HepG2 (cell line): ENCODE results near the gene BPIFB6. TPM values are rescaled to one million over a fixed set of nuclear protein-coding genes. Genes with fewer than 3 reads are reported as not detected.

ENCODE experiments used
- ARID4A ChIP-seq: sonication (generic); formaldehyde crosslinking; IDR thresholded peaks from 2 replicates; pipeline ENCODE4 v1.5.0; 2020; ENCODE audit warnings: mild to moderate bottlenecking, missing genetic modification reagents, borderline replicate concordance
- E2F5 ChIP-seq: sonication (generic); formaldehyde crosslinking; conservative IDR thresholded peaks from 2 replicates; pipeline ENCODE4 v1.4.0; 2020; ENCODE audit warnings: missing genetic modification reagents
- FOSL2 ChIP-seq: sonication (generic); formaldehyde crosslinking; IDR thresholded peaks from 2 replicates; pipeline ENCODE4 v1.4.0; 2020; ENCODE audit warnings: missing genetic modification reagents
- GTF2F1 ChIP-seq: fragments of 150-350 bp; IDR thresholded peaks from 2 replicates; pipeline ENCODE4 v1.6.1; 2014; ENCODE audit warnings: low read length
- HNF4G ChIP-seq, 2 experiments: sonication (generic) in 1 of 2; formaldehyde crosslinking in 1 of 2; IDR thresholded peaks; 2 replicates each; pipeline versions ENCODE4 v1.4.0 to v1.6.1; 2011 to 2020; ENCODE audit warnings: borderline replicate concordance in 2 of 2, low read depth in 2 of 2, mild to moderate bottlenecking in 2 of 2, low read length in 1 of 2, missing genetic modification reagents in 1 of 2, moderate library complexity in 1 of 2
- HNRNPK ChIP-seq: fragments of 200-400 bp; formaldehyde crosslinking; IDR thresholded peaks from 2 replicates; pipeline ENCODE4 v1.6.1; 2018; ENCODE audit warnings: low read length, low read depth, moderate library complexity, mild to moderate bottlenecking; ENCODE audit not compliant: poor library complexity, severe bottlenecking
- JUNB ChIP-seq: sonication (generic); formaldehyde crosslinking; IDR thresholded peaks from 2 replicates; pipeline ENCODE4 v1.8.0; 2022; ENCODE audit warnings: missing genetic modification reagents, mild to moderate bottlenecking, borderline replicate concordance
- JUND ChIP-seq: sonication (generic); formaldehyde crosslinking; IDR thresholded peaks from 2 replicates; pipeline ENCODE4 v1.8.0; 2022; ENCODE audit warnings: mild to moderate bottlenecking, missing genetic modification reagents
- MXD4 ChIP-seq: IDR thresholded peaks from 2 replicates; pipeline ENCODE4 v1.6.1; 2016; ENCODE audit warnings: mild to moderate bottlenecking, missing biosample characterization, missing genetic modification reagents
- NPAS2 ChIP-seq: sonication (generic); formaldehyde crosslinking; IDR thresholded peaks from 2 replicates; pipeline ENCODE4 v1.8.0; 2022; ENCODE audit warnings: mild to moderate bottlenecking, missing genetic modification reagents, borderline replicate concordance
- POLR2A ChIP-seq, 2 experiments: IDR thresholded peaks; 2 replicates each; pipeline ENCODE4 v1.6.1; 2011; ENCODE audit warnings: low read depth in 2 of 2, low read length in 2 of 2, mild to moderate bottlenecking in 1 of 2, moderate library complexity in 1 of 2; ENCODE audit not compliant: insufficient read depth in 1 of 2
- PREB ChIP-seq: sonication (generic); formaldehyde crosslinking; IDR thresholded peaks from 2 replicates; pipeline ENCODE4 v1.4.0; 2020; ENCODE audit warnings: missing genetic modification reagents
- RFX3 ChIP-seq: IDR thresholded peaks from 2 replicates; pipeline ENCODE4 v1.6.1; 2016; ENCODE audit warnings: missing biosample characterization, missing genetic modification reagents
- SATB2 ChIP-seq: sonication (generic); formaldehyde crosslinking; IDR thresholded peaks from 2 replicates; pipeline ENCODE4 v1.5.0; 2020; ENCODE audit warnings: missing genetic modification reagents
- SRSF1 ChIP-seq: fragments of 200-400 bp; formaldehyde crosslinking; optimal IDR thresholded peaks from 2 replicates; pipeline ENCODE3; 2017; ENCODE audit warnings: mild to moderate bottlenecking, low read depth, low read length, moderate library complexity
- TFE3 ChIP-seq: IDR thresholded peaks from 2 replicates; pipeline ENCODE4 v1.6.1; 2016
- ZNF567 ChIP-seq: sonication (generic); formaldehyde crosslinking; IDR thresholded peaks from 2 replicates; pipeline ENCODE4 v1.8.1; 2023; ENCODE audit warnings: mild to moderate bottlenecking, missing genetic modification reagents, borderline replicate concordance
- ZNF746 ChIP-seq: sonication (generic); formaldehyde crosslinking; IDR thresholded peaks from 2 replicates; pipeline ENCODE4 v1.8.0; 2022; ENCODE audit warnings: mild to moderate bottlenecking, missing genetic modification reagents
- ZNF772 ChIP-seq: sonication (generic); formaldehyde crosslinking; IDR thresholded peaks from 2 replicates; pipeline ENCODE4 v1.5.0; 2020; ENCODE audit warnings: mild to moderate bottlenecking, missing genetic modification reagents
- ZNF83 ChIP-seq: sonication (generic); formaldehyde crosslinking; IDR thresholded peaks from 2 replicates; pipeline ENCODE4 v1.4.0; 2020; ENCODE audit warnings: missing genetic modification reagents, mild to moderate bottlenecking, borderline replicate concordance
- polyA plus RNA-seq, 8 experiments: library from polyadenylated mRNA; depleted of rRNA in 3 of 8; stranded (reverse) in 7 of 8; unstranded in 1 of 8; fragments of >200 nt; fragmentation: Illumina TruSeq in 4 of 8; extraction: Trizol in 4 of 8; gene quantifications; 2 replicates each; pipeline versions ENCODE4 v1.2.1 to v1.2.3, GENCODE V29; 2011 to 2016; ENCODE audit warnings: low read depth in 4 of 8, missing spikeins in 1 of 8, mixed read lengths in 1 of 8; ENCODE audit not compliant: insufficient read depth in 1 of 8
- total RNA-seq, 5 experiments: library from RNA; depleted of rRNA; stranded (reverse); fragments of >200 nt; fragmentation: Illumina TruSeq; extraction: Trizol; gene quantifications; 2 replicates each; pipeline ENCODE4 v1.2.3, GENCODE V29; 2016; ENCODE audit warnings: low read depth in 1 of 5

The BPIFB6 gene
- total and polyA plus RNA-seq, 2 of the 13 experiments (the other 11 are each of a cell fraction or from before 2014, with no cell fraction given): 0.13 to 1.7 TPM

GRCh38 chr20:33023439-33024242, 7.8 kb upstream of the BPIFB6 start (continued):
- TF ChIP-seq ARID4A (CRISPR knock-in tag) (0 out of 2 replicates have a peak, but pooled peaks have one; percentile 10), E2F5 (CRISPR knock-in tag) (no peak), MXD4 (CRISPR knock-in tag) (0 out of 2 replicates have a peak, but pooled peaks have one; percentile 32), ZNF83 (no peak), PREB (CRISPR knock-in tag) (no peak), POLR2A (IDR thresholded peaks at IDR 0.05; ENCODE audit: insufficient read depth in 1 of 2, low read depth in 2 of 2, low read length in 2 of 2) (peak in 1 of 2 experiments; percentile 36; a peak in 2 of 4 replicates), ZNF772 (no peak), HNRNPK (peak; percentile 44), TFE3 (CRISPR knock-in tag) (no peak), JUNB (CRISPR knock-in tag) (peak; percentile 27; the same call in 1 of the 2 replicates), HNF4G (IDR thresholded peaks at IDR 0.05; ENCODE audit: borderline replicate concordance, low read depth, low read length) (no peak), HNF4G (CRISPR knock-in tag; IDR thresholded peaks at IDR 0.05; ENCODE audit: borderline replicate concordance, low read depth) (no peak), SRSF1 (peak; percentile 41), JUND (CRISPR knock-in tag) (no peak), FOSL2 (CRISPR knock-in tag) (no peak), NPAS2 (CRISPR knock-in tag) (no peak), ZNF746 (CRISPR knock-in tag) (no peak), RFX3 (CRISPR knock-in tag) (no peak), GTF2F1 (no peak), SATB2 (CRISPR knock-in tag) (no peak), ZNF567 (CRISPR knock-in tag) (no peak)
